Activated CD4-positive, alpha-beta T cell treated with anti-CD3 and anti-CD28 coated beads for 36 hours (primary cell): ENCODE data around the gene PPA1. TPM values are rescaled to one million over a fixed set of nuclear protein-coding genes. Genes with fewer than 3 reads are reported as not detected.

Experiments used
- ATAC-seq: fragments of 200-7000 bp; cut with Tn5 transposase; one replicate; pipeline ENCODE4 v1.10.0; 2021; ENCODE audit warnings: mild to moderate bottlenecking, moderate library complexity
- CTCF ChIA-PET: fragments of 350-600 bp; sonication (Branson Sonifier 250); formaldehyde crosslinking; loops from one replicate; lab custom pipeline; 2021; ENCODE audit warnings: antibody characterized with exemption; lab: Charles Lee
- POLR2A ChIA-PET: fragments of 350-600 bp; sonication (Branson Sonifier 250); formaldehyde crosslinking; loops from one replicate; lab custom pipeline; 2021; ENCODE audit warnings: antibody characterized with exemption, inconsistent platforms; lab: Charles Lee
- DNase-seq: peaks from one replicate; pipeline ENCODE4 v3.0.0-alpha.2; 2020
- H3K27ac Mint-ChIP-seq: one replicate; pipeline ENCODE4 v1.8.0; 2021; ENCODE audit warnings: mixed read lengths
- H3K27me3 Mint-ChIP-seq: one replicate; pipeline ENCODE4 v1.8.0; 2021; ENCODE audit warnings: mixed read lengths
- H3K36me3 Mint-ChIP-seq: one replicate; pipeline ENCODE4 v1.8.0; 2021; ENCODE audit warnings: low read depth, mixed read lengths
- H3K4me1 Mint-ChIP-seq: one replicate; pipeline ENCODE4 v1.8.0; 2021; ENCODE audit warnings: mixed read lengths
- H3K4me3 Mint-ChIP-seq: one replicate; pipeline ENCODE4 v1.8.0; 2021; ENCODE audit warnings: mild to moderate bottlenecking, moderate library complexity, mixed read lengths
- H3K9me3 Mint-ChIP-seq: one replicate; pipeline ENCODE4 v1.8.0; 2021; ENCODE audit warnings: low read depth, mixed read lengths
- intact Hi-C, 2 experiments: fragments of 100-400 bp; cut with DNase I in 1 of 2; cut with micrococcal nuclease in 1 of 2; formaldehyde crosslinking; loops; one replicate each; pipeline versions ENCODE4 v1.14.2 to v1.15.1; 2022 to 2024; cut with DNase I, micrococcal nuclease
- total RNA-seq, 2 experiments: library from RNA; stranded (reverse); gene quantifications; one replicate each; pipeline ENCODE4 v1.2.3, GENCODE V29; 2021

The PPA1 gene
- total RNA-seq, 2 experiments from 2014 or later: 286 to 328 TPM

DNA sequence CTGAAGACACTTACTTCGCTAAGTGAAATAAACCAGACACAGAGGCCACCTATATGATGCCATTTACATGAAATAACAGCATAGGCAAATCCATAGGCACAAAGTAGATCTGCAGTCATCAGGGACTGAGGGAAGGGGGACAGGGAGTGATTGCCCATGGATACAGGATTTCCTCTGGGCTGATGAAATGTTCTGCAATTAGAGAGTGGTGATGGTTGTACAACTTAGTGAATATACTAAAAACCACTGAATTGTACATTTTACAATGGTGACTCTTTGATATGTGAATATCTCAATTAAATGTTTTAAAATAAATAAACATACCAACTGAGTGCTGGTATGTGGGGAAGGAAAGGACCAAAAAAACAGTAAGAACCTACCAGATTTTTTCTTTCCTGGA is 20.4 kb downstream of the PPA1 start:
- ATAC-seq: no peak
- no peak overlapping the region for H3K27ac Mint-ChIP-seq

DNA sequence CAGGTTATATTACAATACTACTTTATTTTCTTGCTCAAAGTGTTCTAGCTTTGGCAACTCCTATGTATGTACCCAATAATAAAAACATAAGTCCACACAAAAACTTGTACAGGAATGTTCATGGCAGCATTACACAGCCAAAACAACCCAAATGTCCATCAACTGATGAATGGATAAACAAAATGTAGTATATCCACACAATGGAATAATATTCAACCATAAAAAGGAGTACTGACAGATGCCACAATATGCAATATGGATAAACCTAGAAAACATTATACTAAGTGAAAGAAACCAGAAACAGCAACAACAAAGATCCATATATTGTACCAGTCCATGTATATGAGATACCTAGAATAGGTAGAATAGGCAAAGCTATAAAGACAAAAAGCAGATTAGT is 21.0 kb downstream of the PPA1 start:
- CTCF ChIA-PET: interaction anchor here (1.3 kb wide), 1 partner anchor 10 kb away, joined by 4 read pairs; no protein-coding TSS in a partner anchor
- no peak overlapping the region for H3K4me3 Mint-ChIP-seq
- no peaks in the 10 kb centered on the region for H3K4me1 Mint-ChIP-seq
- H3K27me3 Mint-ChIP-seq: no peaks in the 10 kb centered on the region
- no peak for DNase-seq
- no peak overlapping the region for H3K27ac Mint-ChIP-seq
- intact Hi-C loops: no loop called here
- ATAC-seq: no peak
- POLR2A ChIA-PET: no interaction called here
- peaks cover 62% of the 10 kb centered on the region for H3K36me3 Mint-ChIP-seq
- no peaks in the 10 kb centered on the region for H3K9me3 Mint-ChIP-seq

More for the DNA sequence above, 20.4 kb downstream of the PPA1 start:
- no peaks in the 10 kb centered on the region for H3K27me3 Mint-ChIP-seq
- no peaks in the 10 kb centered on the region for H3K9me3 Mint-ChIP-seq
- H3K4me3 Mint-ChIP-seq: no peak overlapping the region
- ChIA-PET POLR2A (no interaction called here), CTCF (interaction anchor here (1.3 kb wide), 1 partner anchor 9 kb away, joined by 4 read pairs; no protein-coding TSS in a partner anchor)
- no peak for DNase-seq
- intact Hi-C loops: no loop called here
- H3K4me1 Mint-ChIP-seq: no peaks in the 10 kb centered on the region
- H3K36me3 Mint-ChIP-seq: peaks cover 61% of the 10 kb centered on the region

DNA sequence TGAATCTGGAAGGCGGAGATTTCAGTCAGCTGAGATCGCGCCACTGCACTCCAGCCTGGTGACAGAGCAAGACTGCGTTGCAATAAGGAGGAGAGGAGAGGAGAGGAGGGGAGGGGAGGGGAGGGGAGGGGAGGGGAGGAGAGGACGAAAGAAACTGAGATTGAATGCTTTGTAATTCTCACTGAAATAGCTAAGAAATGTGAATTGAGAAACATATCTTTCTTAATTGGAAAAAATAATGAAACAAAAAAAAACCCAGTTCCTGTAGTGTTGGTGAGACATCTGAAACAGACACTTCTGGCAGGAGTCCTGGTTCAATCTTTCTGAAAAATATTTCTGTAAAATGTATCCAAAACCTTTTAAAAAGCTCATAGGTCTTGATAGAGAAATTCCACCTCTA is 26.5 kb downstream of the PPA1 start:
- Mint-ChIP-seq H3K4me1 (no peaks in the 10 kb centered on the region), H3K36me3 (peaks cover 62% of the 10 kb centered on the region), H3K4me3 (no peak overlapping the region), H3K9me3 (no peaks in the 10 kb centered on the region), H3K27ac (no peak overlapping the region), H3K27me3 (no peaks in the 10 kb centered on the region)
- DNase-seq: no peak
- intact Hi-C loops: no loop called here
- ChIA-PET POLR2A (interaction anchor here (1.0 kb wide), 1 partner anchor 60 kb away, joined by 4 read pairs; the partner anchor contains the start of gene TYSND1), CTCF (interaction anchor here (0.6 to 2.0 kb wide), 4 partner anchors 15 to 209 kb away, joined by 3 to 9 read pairs (median 3); no protein-coding TSS in a partner anchor)
- no peak for ATAC-seq

DNA sequence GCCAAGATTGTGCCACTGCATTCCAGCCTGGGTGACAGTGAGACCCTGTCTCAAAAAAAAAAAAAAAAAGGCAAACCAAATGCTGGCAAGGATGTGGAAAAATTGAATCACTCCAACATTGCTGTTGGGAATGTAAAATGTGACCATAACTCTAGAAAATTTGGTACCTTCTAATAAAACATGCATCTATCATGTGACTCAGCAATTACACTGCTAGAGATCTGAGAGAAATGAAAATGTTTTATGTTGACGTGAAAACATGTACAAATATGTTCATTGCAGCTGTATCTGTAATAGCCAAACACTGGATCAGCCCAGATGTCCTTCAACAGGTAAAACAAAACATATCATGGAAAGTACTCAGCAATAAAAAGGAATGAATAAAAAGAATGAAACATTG is 32.1 kb downstream of the PPA1 start:
- ChIA-PET POLR2A (no interaction called here), CTCF (interaction anchor here (0.9 kb wide), 1 partner anchor 21 kb away, joined by 3 read pairs; no protein-coding TSS in a partner anchor)
- Mint-ChIP-seq H3K27me3 (no peaks in the 10 kb centered on the region), H3K36me3 (peaks cover 66% of the 10 kb centered on the region), H3K4me1 (peaks cover 20% of the 10 kb centered on the region), H3K9me3 (no peaks in the 10 kb centered on the region), H3K4me3 (no peak overlapping the region), H3K27ac (no peak overlapping the region)
- DNase-seq: no peak
- intact Hi-C loops: loop anchor here in 1 of 2 experiments (5.0 kb wide), 1 partner anchor 54 kb away; the partner anchor contains the start of gene TYSND1
- no peak for ATAC-seq

DNA sequence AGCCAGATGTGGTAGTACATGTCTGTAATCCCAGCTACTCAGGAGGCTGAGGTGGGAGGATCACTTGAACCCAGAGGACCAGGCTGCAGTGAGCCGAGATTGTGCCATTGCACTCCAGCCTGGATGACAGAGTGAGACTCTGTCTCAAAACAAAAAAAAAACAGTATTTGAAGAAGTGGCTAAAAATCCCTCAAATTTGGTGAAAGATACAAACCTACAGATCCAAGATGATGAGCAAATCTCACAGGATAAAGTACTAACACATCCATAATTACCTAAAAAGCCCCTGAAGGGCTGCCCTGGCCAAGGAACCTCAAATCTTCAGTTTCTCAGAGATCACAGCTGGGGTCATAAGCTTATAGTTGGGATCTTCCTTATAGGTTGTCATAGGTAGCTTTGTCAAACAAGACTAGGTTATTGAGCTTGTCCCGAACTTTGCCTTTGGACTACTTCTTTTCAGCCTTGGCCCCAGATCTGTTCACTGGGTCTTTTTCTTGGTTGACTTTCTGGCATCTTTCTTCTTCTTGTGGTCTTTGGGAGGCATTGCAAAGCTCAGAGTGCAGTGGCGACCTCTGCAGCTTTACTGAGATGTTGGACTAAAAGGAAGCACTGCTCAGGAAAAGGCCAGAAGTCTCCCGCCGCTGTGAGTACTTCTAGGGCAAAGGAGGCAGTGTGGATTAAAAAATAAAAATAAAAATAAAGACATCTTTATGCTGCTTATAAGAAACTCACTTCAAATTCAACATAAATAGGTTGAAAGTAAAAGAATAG is 34.3 kb downstream of the PPA1 start:
- no peak for ATAC-seq
- POLR2A ChIA-PET: no interaction called here

DNA sequence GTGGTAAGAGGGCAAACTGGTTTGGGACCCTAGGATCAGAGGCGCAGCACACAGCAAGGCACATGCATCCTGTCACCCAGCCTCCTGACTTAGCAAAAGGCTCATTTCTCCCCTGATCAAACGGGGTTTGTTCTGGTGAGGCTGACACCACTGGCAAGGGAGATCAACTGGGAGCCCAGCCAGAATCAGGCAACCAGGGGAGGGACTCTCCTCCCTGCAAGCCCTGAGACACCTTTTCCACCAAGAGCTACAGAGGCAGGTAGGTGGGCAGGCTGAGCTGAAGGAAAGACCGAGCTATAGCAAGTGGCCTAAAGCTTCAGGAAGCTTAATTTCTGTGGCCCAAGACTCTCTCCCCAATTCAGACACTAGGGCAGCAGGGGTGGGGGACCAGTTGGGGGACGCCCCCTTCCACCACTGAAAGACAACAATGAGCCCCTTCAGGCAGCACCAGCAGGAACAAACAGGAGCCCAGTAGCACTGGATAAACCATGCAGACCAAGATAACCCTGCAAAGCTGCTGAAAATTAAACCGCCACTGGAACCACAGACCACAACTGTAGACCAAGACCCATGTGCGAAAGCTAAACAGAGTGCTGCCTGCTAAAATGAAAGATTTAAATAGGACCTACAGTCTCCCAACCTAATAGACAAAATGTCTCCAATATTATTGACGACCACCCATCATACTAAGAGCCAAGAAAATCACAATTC is 35.8 kb downstream of the PPA1 start:
- DNase-seq (peak; percentile 19), ATAC-seq (no peak)
- H3K27me3 Mint-ChIP-seq: no peaks in the 10 kb centered on the region
- H3K36me3 Mint-ChIP-seq: peaks cover 44% of the 10 kb centered on the region
- CTCF ChIA-PET: interaction anchor here (0.6 to 1.8 kb wide), 3 partner anchors 24 to 82 kb away, joined by 3 to 4 read pairs (median 3); no protein-coding TSS in a partner anchor
- H3K9me3 Mint-ChIP-seq: no peaks in the 10 kb centered on the region
- peak overlapping the region; percentile 4 for H3K27ac Mint-ChIP-seq
- no peak overlapping the region for H3K4me3 Mint-ChIP-seq
- POLR2A ChIA-PET: interaction anchor here (0.5 to 0.6 kb wide), 2 partner anchors 11 to 30 kb away, joined by 4 to 6 read pairs; no protein-coding TSS in a partner anchor
- intact Hi-C loops: no loop called here
- peaks cover 20% of the 10 kb centered on the region for H3K4me1 Mint-ChIP-seq

More for the DNA sequence above, 34.3 kb downstream of the PPA1 start:
- no peaks in the 10 kb centered on the region for H3K27me3 Mint-ChIP-seq
- no peak for DNase-seq
- CTCF ChIA-PET: interaction anchor here (0.6 to 1.8 kb wide), 8 partner anchors 12 to 166 kb away, joined by 3 to 5 read pairs (median 3); no protein-coding TSS in a partner anchor
- intact Hi-C loops: no loop called here
- no peak overlapping the region for H3K27ac Mint-ChIP-seq
- H3K4me1 Mint-ChIP-seq: peaks cover 20% of the 10 kb centered on the region
- no peak overlapping the region for H3K4me3 Mint-ChIP-seq
- H3K9me3 Mint-ChIP-seq: no peaks in the 10 kb centered on the region
- peaks cover 54% of the 10 kb centered on the region for H3K36me3 Mint-ChIP-seq

DNA sequence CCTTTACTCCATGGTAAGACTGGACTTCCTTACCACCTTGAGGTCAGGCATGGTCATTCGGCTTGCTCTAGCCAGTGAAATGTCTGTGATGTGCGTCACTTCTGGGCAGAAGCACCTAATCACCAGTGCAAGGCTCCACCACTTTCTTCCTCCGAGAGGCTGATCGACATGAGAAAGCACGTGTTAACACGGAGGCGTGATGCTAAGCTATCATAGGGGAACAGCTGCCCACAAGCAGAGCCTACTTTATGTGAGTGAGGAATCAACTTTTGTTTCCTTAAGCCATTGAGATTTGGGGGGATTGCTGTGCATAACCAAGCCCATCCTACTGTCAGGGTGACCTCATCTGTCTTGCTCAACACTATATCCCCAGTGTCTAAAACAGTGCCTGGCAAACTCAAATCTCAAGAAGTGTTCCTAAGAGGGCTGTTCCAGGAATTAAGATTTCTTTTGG is 39.8 kb downstream of the PPA1 start:
- DNase-seq (no peak), ATAC-seq (no peak)
- H3K4me1 Mint-ChIP-seq: peaks cover 10% of the 10 kb centered on the region
- no peaks in the 10 kb centered on the region for H3K9me3 Mint-ChIP-seq
- POLR2A ChIA-PET: interaction anchor here (0.7 to 0.8 kb wide), 2 partner anchors 25 to 48 kb away, joined by 3 to 4 read pairs; no protein-coding TSS in a partner anchor
- H3K27me3 Mint-ChIP-seq: no peaks in the 10 kb centered on the region
- CTCF ChIA-PET: interaction anchor here (0.7 to 2.1 kb wide), 3 partner anchors 19 to 171 kb away, joined by 3 to 9 read pairs (median 4); no protein-coding TSS in a partner anchor
- H3K4me3 Mint-ChIP-seq: no peak overlapping the region
- H3K36me3 Mint-ChIP-seq: peaks cover 11% of the 10 kb centered on the region
- no peak overlapping the region for H3K27ac Mint-ChIP-seq
- intact Hi-C loops: no loop called here

DNA sequence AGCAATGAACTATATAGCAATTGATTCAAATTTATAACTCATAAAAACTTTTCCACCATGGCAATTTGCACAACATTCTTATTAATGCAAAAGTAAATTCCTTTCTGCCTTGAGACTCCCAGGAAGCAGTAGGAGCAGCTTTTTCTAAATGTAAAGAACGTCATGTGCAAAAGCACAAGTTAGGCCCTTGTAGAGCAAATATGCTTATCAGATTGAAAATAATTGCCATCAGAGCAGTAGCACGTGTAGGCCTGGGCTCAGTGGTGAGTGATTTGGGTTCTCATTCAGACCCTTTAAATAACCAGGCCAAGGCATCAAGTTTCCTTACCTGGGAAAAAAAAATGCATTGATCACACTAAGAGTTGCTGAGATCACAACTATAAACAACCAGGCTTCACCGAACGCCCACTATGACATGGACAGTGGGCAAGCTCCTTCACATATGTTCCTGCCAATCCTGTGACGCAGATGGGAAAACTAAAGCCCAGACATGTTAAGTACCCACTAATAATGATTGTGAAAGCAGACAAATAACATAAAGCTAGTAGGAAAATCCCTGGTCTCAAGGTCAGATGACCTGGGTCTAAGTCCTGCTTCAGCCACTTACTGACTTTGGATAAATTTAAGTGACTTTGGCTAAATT is 40.8 kb downstream of the PPA1 start:
- Mint-ChIP-seq H3K4me3 (no peak overlapping the region), H3K27me3 (no peaks in the 10 kb centered on the region), H3K9me3 (no peaks in the 10 kb centered on the region), H3K27ac (no peak overlapping the region), H3K4me1 (peaks cover 5% of the 10 kb centered on the region), H3K36me3 (peaks cover 4% of the 10 kb centered on the region)
- POLR2A ChIA-PET: no interaction called here
- ATAC-seq (no peak), DNase-seq (no peak)
- intact Hi-C loops: no loop called here
- CTCF ChIA-PET: interaction anchor here (1.1 to 2.1 kb wide), 2 partner anchors 17 to 18 kb away, joined by 3 to 9 read pairs; no protein-coding TSS in a partner anchor

DNA sequence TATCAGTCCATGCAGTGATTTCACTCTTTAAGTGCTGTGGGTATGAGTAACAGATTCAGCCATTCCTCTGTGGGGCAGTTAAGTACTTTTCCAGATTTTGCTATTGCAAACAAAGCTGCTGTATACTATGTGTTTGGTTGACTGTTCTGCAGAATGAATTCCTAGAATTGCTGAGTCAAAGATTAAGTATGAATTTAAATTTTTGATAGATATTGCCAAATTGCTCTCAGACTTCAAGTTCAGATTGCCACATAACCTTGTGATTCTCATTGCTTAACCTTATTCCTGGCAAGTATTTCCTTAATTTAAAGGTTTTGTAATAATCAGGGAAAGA is 41.3 kb downstream of the PPA1 start:
- H3K4me1 Mint-ChIP-seq: peaks cover under 1% of the 10 kb centered on the region
- DNase-seq (no peak), ATAC-seq (peak; percentile 26)
- CTCF ChIA-PET: interaction anchor here (1.1 kb wide), 1 partner anchor 18 kb away, joined by 3 read pairs; no protein-coding TSS in a partner anchor
- H3K27me3 Mint-ChIP-seq: no peaks in the 10 kb centered on the region
- H3K27ac Mint-ChIP-seq: no peak overlapping the region
- intact Hi-C loops: no loop called here
- POLR2A ChIA-PET: no interaction called here
- no peak overlapping the region for H3K4me3 Mint-ChIP-seq
- H3K9me3 Mint-ChIP-seq: no peaks in the 10 kb centered on the region
- no peaks in the 10 kb centered on the region for H3K36me3 Mint-ChIP-seq

DNA sequence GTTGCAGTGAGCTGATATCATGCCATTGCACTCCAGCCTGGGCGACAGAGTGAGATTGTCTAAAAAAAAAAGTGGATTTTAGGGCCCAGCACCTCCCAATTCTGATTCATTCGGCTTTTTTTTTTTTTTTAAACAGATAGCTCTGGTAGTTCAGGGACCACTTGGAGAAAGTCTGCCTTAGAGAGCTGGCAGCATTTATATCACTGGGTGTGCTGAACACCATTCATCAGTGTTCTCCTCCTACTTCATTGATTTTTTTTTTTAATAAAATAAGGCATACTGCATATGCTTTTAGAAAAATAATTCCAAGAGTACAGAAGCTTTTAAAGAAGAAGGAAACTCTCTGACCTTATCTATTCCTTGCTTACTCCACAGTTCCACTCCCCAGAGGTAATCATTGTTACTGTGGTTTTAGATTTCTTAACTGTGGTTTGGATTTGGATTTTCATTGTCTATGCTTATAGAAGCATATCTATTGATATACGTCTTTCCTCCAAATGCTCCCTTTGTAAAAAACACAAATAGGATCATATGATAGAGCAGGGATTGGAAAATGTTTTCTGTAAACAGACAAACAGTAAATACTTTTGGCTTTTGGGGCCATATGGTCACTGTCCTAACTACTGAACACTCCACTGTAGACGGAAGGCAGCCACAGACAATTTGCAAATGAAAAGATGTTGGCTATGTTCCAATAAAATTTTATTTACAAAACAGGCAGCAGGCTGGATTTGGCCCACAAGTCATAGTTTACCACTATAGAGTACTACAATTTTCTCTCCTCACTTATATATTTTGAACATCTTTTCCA is 41.9 kb downstream of the PPA1 start:
- Mint-ChIP-seq H3K27me3 (no peaks in the 10 kb centered on the region), H3K9me3 (no peaks in the 10 kb centered on the region), H3K36me3 (no peaks in the 10 kb centered on the region), H3K27ac (no peak overlapping the region), H3K4me1 (no peaks in the 10 kb centered on the region), H3K4me3 (no peak overlapping the region)
- CTCF ChIA-PET: interaction anchor here (0.7 to 1.4 kb wide), 3 partner anchors 45 to 76 kb away, joined by 4 to 5 read pairs (median 5); partner anchors contain the start of gene TYSND1
- POLR2A ChIA-PET: no interaction called here
- ATAC-seq (no peak), DNase-seq (no peak)
- intact Hi-C loops: no loop called here
